Uterus (tissue), 4 donors: ENCODE measurements around the gene TJAP1. TPM values are rescaled to one million over a fixed set of nuclear protein-coding genes. Genes with fewer than 3 reads are reported as not detected.

Experiments used
- DNase-seq, 2 donors: peaks; one replicate each; pipeline ENCODE4 v3.0.0-alpha.2; 2019 to 2020
- H3K27ac ChIP-seq, 2 donors: fragments of 200-600 bp; sonication (generic); 1 replicate in 1 of 2; 2 replicates in 1 of 2; pipeline ENCODE4 v1.5.1; 2016 to 2018
- H3K27me3 ChIP-seq, 2 donors: fragments of 200-600 bp; sonication (generic); one replicate each; pipeline ENCODE4 v1.5.1; 2018 to 2019; ENCODE audit warnings: control low read depth in 1 of 2
- H3K36me3 ChIP-seq, 2 donors: fragments of 200-600 bp; sonication (generic); one replicate each; pipeline ENCODE4 v1.5.1; 2019; ENCODE audit warnings: control low read depth in 1 of 2
- H3K4me1 ChIP-seq, 2 donors: fragments of 200-600 bp; sonication (generic); one replicate each; pipeline ENCODE4 v1.5.1; 2018 to 2019; ENCODE audit warnings: control low read depth in 1 of 2
- H3K4me3 ChIP-seq, 2 donors: fragments of 200-600 bp; sonication (generic); 1 replicate in 1 of 2; 2 replicates in 1 of 2; pipeline ENCODE4 v1.5.1; 2018 to 2019; ENCODE audit warnings: mild to moderate bottlenecking in 1 of 2
- H3K9me3 ChIP-seq, 2 donors: fragments of 200-600 bp; sonication (generic); one replicate each; pipeline ENCODE4 v1.5.1; 2019; ENCODE audit warnings: control low read depth in 1 of 2
- POLR2A ChIP-seq, 2 donors: fragments of 450-650 bp; IDR thresholded peaks; one replicate each; pipeline ENCODE4 v1.6.1; 2016; ENCODE audit warnings: antibody characterized with exemption in 2 of 2, mild to moderate bottlenecking in 1 of 2, moderate library complexity in 1 of 2
- intact Hi-C: fragments of 100-400 bp; cut with DNase I; formaldehyde crosslinking; loops from one replicate; pipeline ENCODE4 v1.15.1; 2023; ENCODE audit warnings: low total_unique reads
- total RNA-seq, 4 donors: library from RNA; depleted of rRNA in 3 of 4; stranded (reverse); fragments of >200 nt in 3 of 4; gene quantifications; one replicate each; pipeline versions ENCODE4 v1.1.0 to v1.2.4, GENCODE V29; 2014 to 2023
- TF ChIP-seq, protein P1 (sequence below), 4 experiments: fragments of 200-600 bp in 2 of 4; fragments of 450-650 bp in 2 of 4; sonication (generic) in 2 of 4; IDR thresholded peaks; one replicate each; pipeline ENCODE4 v1.5.1; 2016 to 2019; ENCODE audit warnings: antibody characterized with exemption in 4 of 4, mild to moderate bottlenecking in 2 of 4, moderate library complexity in 1 of 4
- donor health status: DM: yes; HTN: yes; CAD: no.

Gene TJAP1
- total RNA-seq, 4 donors from 2014 or later: 12.8 to 40.8 (median 21.9) TPM

DNA sequence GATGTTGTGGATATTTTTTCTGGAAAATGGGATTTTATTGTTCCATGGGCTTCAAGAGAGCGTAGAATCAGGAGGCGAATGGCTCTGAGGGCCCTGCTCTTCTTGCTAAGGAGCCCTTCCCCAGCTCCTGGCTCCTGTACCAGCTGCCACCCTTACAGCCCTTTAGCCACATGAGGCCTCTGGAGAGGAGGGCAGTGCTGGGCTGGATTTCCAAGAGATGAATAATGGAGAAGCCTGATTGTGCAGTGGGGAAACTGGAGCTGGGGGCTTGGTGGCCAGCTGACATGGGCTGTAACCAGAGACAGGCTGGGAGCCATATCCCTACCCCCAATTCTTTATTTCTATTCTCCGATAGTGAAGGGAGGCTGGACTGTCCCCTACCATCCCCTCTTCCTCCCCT is 23.6 kb downstream of the TJAP1 start:
- Histone ChIP-seq H3K27me3 (no peaks in the 10 kb centered on the region), H3K4me3 (no peak overlapping the region), H3K27ac (no peak overlapping the region), H3K4me1 (no peaks in the 10 kb centered on the region), H3K9me3 (no peaks in the 10 kb centered on the region), H3K36me3 (no peaks in the 10 kb centered on the region)
- intact Hi-C loops: no loop called here
- no peak for DNase-seq
- no peak for TF ChIP-seq POLR2A (IDR thresholded peaks at IDR 0.05)
- TF ChIP-seq, protein P1, sequence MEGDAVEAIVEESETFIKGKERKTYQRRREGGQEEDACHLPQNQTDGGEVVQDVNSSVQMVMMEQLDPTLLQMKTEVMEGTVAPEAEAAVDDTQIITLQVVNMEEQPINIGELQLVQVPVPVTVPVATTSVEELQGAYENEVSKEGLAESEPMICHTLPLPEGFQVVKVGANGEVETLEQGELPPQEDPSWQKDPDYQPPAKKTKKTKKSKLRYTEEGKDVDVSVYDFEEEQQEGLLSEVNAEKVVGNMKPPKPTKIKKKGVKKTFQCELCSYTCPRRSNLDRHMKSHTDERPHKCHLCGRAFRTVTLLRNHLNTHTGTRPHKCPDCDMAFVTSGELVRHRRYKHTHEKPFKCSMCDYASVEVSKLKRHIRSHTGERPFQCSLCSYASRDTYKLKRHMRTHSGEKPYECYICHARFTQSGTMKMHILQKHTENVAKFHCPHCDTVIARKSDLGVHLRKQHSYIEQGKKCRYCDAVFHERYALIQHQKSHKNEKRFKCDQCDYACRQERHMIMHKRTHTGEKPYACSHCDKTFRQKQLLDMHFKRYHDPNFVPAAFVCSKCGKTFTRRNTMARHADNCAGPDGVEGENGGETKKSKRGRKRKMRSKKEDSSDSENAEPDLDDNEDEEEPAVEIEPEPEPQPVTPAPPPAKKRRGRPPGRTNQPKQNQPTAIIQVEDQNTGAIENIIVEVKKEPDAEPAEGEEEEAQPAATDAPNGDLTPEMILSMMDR (IDR thresholded peaks at IDR 0.05): no peak

DNA sequence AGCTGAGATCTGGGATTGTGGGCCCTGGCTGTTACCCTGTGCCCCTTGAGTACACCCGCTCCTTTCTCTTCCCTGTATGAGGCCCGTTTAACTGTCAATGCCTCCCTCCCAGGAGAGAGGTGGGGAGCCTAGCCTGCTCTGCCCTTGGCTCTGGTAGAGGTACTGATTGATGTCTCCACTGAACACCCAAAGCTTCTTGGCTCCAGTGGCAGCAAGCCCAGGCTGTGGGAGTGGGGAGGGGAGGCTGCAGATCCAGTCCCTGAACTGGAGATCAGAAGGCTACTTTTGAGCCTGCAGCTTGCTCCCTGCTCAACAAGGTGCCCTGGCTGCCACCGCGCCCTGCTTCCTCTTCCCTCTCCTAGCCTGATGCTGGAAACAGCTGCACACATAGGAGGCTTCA is 25.3 kb downstream of the TJAP1 start:
- Histone ChIP-seq H3K36me3 (no peaks in the 10 kb centered on the region), H3K27me3 (no peaks in the 10 kb centered on the region), H3K4me1 (no peaks in the 10 kb centered on the region), H3K9me3 (no peaks in the 10 kb centered on the region), H3K4me3 (no peak overlapping the region), H3K27ac (no peak overlapping the region)
- intact Hi-C loops: no loop called here
- no peak for DNase-seq
- no peak for TF ChIP-seq POLR2A (IDR thresholded peaks at IDR 0.05)
- TF ChIP-seq, protein P1 (IDR thresholded peaks at IDR 0.05): no peak

DNA sequence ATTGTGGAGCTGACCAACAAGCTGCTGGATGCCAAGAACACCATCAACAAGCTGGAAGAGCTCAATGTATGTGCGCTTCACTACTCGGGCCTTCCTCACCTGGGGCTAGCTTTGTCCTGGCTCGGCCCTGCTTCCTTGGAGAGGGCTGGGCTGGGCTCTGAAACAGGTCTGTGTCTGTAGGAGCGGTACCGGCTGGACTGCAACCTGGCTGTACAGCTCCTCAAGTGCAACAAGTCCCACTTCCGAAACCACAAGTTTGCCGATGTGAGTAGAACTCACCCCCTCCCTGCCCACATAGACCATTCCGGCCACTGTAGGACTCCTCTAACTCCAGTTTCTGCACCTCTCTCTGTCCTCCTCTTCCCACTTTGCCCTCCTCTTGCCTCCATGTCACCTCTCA is 26.1 kb downstream of the TJAP1 start:
- TF ChIP-seq, protein P1 (IDR thresholded peaks at IDR 0.05): no peak
- TF ChIP-seq POLR2A (IDR thresholded peaks at IDR 0.05): no peak
- no peaks in the 10 kb centered on the region for H3K27me3 ChIP-seq
- DNase-seq: no peak
- intact Hi-C loops: no loop called here
- no peaks in the 10 kb centered on the region for H3K9me3 ChIP-seq
- no peak overlapping the region for H3K27ac ChIP-seq
- no peaks in the 10 kb centered on the region for H3K36me3 ChIP-seq
- no peak overlapping the region for H3K4me3 ChIP-seq
- no peaks in the 10 kb centered on the region for H3K4me1 ChIP-seq

DNA sequence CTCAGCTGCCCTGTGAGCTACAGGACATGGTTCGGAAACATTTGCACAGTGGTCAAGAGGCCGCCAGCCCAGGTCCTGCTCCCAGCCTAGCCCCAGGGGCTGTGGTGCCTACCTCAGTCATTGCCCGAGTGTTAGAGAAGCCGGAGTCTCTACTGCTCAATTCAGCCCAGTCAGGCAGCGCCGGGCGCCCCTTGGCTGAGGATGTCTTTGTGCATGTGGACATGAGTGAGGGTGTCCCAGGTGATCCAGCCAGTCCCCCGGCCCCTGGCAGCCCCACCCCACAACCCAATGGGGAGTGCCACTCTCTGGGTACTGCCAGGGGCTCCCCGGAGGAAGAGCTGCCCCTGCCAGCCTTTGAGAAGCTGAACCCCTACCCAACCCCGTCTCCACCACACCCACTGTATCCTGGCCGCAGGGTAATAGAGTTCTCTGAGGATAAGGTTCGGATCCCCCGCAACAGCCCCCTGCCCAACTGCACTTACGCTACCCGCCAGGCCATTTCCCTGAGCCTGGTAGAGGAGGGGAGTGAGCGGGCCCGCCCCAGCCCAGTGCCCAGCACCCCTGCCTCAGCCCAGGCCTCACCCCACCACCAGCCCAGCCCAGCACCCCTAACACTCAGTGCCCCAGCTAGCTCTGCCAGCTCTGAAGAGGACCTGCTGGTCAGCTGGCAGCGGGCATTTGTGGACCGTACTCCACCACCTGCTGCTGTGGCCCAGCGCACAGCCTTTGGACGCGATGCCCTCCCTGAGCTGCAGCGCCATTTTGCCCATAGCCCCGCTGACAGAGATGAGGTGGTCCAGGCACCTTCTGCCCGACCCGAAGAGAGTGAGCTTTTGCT is 27.6 kb downstream of the TJAP1 start:
- DNase-seq: no peak
- H3K27me3 ChIP-seq: no peaks in the 10 kb centered on the region
- intact Hi-C loops: loop anchor here (2.0 to 5.0 kb wide), 2 partner anchors 33 to 50 kb away; partner anchors contain the start of gene DLK2
- H3K4me3 ChIP-seq: no peak overlapping the region
- no peaks in the 10 kb centered on the region for H3K4me1 ChIP-seq
- no peaks in the 10 kb centered on the region for H3K9me3 ChIP-seq
- H3K36me3 ChIP-seq: no peaks in the 10 kb centered on the region
- TF ChIP-seq, protein P1 (IDR thresholded peaks at IDR 0.05): no peak
- no peak for TF ChIP-seq POLR2A (IDR thresholded peaks at IDR 0.05)
- no peak overlapping the region for H3K27ac ChIP-seq

DNA sequence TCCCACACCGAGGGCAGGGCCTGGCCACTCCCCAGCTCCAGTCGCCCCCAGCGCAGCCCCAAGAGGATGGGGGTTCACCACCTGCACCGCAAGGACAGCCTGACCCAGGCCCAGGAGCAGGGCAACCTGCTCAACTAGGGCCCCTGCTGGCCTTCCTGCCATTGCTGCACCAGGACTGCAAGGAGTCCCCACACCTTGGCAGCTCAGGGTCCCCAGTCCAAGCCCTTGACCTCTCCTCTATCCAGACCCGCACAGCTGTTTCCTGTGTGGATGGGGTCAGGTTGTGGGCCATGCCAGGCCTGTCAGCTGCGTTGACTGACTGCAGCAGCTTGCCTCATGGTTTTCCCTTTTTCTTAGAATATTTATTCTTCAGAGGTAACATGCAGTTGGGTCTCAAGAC is 28.3 kb downstream of the TJAP1 start:
- Histone ChIP-seq H3K4me1 (peaks cover 0 to 4% of the 10 kb centered on the region in 2 donors), H3K27me3 (no peaks in the 10 kb centered on the region), H3K36me3 (no peaks in the 10 kb centered on the region), H3K9me3 (no peaks in the 10 kb centered on the region), H3K27ac (no peak overlapping the region), H3K4me3 (no peak overlapping the region)
- intact Hi-C loops: loop anchor here (2.0 to 5.0 kb wide), 2 partner anchors 33 to 51 kb away; partner anchors contain the start of gene DLK2
- DNase-seq: no peak
- TF ChIP-seq, protein P1 (IDR thresholded peaks at IDR 0.05): no peak
- no peak for TF ChIP-seq POLR2A (IDR thresholded peaks at IDR 0.05)
